GM18511 (cell line): ENCODE results near the gene DAZAP1.

Experiments used
- ATAC-seq: cut with Tn5 transposase; IDR thresholded peaks from one replicate; pipeline ENCODE4 v1.9.1; 2021; ENCODE audit warnings: mild to moderate bottlenecking, moderate library complexity; ENCODE audit not compliant: unreplicated experiment

The DAZAP1 gene

DNA sequence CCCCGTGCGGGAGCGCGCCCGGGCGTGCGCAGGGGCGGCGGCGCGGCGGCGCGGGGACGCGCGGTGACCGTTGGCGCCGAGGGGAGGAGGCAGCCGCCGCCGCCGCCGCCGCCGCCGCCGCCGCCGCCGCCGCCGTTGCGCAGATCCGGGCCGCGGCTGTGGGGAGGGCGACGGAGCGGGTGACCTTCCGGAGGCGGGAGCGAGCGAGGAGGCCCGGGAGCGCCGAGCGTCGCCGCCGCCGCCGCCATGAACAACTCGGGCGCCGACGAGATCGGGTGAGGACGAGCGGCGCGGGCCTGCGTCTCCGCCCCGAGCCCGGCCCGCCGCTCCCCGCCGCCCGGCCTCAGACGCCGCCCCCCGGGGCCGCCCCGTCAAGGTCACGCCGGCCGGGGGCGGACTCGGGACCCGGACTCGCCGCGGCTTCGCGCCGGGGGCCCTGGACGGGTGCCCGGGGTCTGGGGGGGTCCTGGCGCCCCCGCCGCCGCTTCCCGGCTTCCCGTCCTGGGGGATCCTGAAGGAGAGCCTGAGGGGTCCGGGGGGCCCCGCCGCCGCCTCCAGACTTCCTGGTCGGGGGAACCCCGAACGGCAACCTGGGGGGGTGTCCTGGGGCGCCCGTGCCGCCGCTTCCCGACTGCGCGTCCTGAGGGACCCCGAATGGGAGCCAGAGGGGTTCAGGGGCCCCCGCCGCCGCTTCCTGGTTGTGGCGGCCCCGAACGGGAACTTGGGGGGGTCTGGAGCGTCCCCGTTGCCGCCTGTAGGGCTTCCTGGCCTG, at the start of gene DAZAP1:
TSS of gene DAZAP1 (plus strand) at position 59 of the 772 bp plus-strand sequence. CDS start at position 247, 188 bp downstream.
- peak; percentile 35 for ATAC-seq

DNA sequence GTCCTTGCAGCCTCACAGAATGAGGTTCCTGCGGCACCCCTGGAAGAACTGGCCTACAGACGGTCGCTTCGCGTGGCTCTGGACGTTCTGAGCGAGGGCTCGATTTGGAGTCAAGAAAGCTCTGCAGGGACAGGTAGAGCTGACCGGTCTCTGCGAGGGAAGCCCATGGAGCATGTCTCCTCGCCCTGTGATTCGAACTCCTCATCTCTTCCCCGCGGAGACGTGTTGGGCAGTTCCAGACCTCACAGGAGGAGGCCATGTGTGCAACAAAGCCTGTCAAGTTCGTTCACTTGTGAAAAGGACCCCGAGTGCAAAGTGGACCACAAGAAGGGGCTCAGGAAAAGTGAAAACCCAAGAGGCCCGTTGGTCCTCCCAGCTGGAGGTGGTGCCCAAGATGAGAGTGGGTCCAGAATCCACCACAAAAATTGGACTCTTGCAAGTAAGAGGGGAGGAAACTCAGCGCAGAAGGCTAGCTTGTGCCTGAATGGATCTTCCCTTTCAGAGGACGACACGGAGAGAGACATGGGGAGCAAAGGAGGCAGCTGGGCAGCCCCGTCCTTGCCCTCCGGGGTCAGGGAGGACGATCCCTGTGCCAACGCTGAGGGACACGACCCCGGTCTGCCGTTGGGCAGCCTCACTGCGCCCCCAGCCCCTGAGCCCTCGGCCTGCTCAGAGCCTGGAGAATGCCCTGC, 47.1 kb upstream of the DAZAP1 start:
- ATAC-seq, result no peak

DNA sequence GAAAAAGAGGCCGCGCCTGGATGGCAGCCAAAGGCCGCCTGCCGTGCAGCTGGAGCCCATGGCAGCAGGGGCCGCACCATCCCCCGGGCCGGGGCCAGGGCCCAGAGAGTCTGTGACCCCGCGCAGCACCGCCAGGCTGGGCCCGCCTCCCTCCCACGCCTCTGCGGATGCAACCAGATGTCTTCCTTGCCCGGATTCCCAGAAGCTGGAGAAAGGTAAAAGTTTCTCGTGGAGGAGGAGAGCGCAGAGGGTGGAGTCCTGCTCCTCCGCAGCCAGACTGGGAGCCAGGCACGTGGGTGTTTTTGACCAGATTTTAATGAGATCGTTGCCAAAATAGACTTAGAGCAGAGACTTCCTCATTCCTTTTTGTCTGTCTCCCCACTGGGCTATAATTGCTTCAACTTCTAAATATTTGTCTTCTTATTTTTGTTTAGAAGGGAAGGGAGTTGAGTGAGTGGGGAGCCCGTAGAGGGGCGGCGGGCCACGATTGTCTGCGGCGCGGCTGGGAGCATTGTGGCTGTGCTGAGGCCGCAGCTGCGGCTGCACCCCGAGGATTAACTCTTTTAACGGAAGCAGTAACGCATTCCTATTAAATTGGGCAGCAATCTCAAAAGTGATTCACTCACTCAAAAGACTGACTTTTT, 46.4 kb upstream of the DAZAP1 start:
- no peak for ATAC-seq

DNA sequence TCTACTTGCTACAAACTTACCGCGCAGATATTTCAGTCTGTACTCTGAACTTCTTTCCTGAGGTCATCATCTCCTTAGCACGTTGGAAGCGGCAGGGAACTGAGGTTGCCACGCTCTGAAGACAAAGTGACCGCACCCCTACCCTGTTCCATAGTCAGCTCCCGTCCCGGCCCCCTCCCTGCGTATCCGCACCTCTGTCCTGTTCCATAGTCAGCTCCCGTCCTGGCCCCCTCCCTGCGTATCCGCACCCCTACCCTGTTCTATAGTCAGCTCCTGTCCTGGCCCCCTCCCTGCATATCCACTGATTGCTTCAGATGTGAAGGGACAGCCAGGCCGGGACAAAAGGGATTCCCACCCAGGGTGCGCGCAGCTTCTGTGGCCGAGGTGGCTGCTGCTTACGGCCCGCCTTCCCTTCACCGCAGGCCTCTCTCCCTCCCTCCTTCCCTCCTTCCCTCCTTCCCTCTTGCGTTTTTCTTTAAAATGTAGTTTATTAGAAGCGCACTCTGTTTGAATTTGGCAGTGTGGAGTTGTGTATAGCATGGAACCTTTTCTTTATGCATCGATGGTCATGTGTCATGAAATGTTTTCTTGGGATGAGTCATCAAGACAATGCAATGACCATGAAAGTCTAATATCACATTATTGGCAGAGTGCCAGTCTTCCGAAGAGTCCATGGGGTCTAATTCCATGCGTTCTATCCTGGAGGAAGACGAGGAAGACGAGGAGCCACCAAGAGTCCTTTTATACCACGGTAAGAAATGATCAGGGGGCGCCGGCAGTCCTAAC, 45.6 kb upstream of the DAZAP1 start:
- no peak for ATAC-seq

DNA sequence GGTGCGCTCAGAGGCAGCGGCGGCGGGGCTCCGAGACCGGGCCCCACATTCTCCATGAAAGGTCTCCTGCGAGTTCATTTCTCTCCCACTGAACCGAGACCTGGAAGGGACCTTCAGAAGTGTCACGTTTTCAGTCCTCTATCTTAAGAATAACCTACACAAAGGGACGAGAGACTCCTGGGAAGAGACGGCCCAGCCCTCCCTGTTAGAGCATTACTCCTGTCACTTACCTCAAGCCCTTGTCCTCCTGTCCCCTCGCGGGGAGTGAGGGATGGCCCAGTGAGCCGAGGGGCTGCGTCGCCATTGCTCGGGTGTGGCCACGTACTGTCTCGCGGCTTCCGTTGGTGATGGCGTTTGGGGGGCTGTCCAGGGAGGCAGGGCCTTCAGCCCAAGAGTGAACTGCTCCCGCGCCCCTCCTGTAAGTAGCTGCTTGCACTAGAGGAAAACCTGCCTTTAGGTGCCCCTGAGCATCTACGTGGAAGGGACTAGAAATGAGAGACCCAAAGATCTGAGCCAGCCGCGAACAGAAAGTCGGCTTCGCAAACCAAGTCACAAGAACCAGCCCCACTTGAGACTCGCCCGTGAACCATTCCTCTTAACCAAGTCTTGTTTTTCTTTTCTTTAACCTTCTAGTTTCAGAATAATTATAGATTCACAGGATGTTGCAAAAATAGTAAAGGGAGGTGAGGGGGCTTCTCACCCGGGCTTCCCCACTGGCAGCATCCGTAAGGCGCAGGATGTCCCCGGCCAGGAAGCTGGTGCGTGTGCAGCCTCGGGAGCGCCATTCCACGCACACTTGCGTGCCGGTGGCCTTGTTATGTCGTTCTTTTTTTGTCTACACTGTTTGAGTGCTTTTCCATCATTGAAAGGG, 44.8 kb upstream of the DAZAP1 start:
- ATAC-seq, result no peak

DNA sequence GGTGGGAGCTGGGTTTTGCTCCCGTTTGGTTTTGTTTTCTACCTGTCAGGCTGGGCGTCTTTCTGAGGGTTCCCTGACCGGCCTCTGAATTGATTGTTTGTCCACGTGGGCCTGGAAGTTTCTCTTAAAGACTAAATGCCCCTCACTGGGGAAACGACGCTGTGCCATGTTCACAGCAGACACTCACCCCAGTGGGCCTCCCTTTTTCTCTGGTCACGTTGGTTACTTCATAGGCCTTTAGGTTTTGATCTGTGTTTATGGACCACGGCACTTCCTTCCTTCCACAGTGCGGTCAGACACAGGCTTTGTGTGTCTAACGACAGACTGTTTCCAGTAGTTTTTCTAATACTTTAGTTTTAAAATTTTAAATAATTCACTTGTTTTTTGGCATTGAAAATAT, 43.8 kb upstream of the DAZAP1 start:
- ATAC-seq, result no peak

DNA sequence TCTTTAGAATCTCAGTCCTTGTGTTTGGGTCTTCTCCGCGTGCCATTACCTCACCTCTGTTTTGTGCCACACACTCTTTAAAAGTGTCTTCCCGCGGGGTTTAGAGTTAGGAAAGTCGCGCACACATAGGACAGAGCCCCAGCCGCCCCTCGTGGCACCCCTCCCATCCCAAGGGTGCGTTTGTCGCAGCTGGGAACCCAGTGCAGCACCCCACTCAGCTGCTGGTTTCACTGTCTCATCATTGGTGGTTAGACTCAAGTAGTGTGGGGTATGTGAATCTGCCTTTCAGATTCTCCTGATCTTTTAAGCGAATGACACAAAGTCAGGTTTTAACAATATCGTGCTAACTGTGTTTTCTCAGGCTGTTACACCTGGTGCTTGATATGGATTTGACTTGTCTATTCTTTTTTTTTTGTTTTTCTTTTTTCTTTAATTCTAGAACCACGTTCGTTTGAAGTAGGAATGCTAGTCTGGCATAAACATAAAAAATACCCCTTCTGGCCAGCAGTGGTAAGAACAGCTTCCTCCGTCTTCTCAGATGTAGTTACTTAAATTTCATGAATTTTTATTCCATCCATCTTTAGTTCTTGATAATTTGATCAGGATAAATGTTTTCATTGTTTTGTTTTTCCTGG, 43.2 kb upstream of the DAZAP1 start:
- no peak for ATAC-seq

- ATAC-seq, result no peak
Observed at GRCh38 chr19:1365319-1366269, 41.8 kb upstream of the DAZAP1 start.

DNA sequence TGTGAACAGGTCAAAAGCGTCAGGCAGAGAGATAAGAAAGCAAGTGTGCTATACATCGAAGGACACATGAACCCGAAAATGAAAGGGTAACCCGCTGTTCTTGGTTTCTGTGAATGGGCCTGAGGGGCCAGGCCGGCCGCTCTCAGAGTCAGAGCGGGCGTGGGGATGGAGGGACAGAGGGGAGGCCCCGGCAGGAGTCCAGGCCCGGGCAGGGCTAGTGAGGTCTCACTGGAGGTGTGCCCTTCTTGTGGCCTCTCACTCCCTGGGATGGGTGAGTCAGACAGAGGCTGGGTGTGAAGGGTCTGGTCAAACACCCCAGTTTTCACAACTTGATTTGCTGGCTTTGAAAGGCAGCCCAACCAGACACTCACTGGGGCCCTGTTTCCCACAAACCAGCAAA, 41.1 kb upstream of the DAZAP1 start:
- no peak for ATAC-seq

- no peak for ATAC-seq
Observed at GRCh38 chr19:1366899-1367870, 40.2 kb upstream of the DAZAP1 start.

GRCh38 chr19:1369214-1369805, 38.1 kb upstream of the DAZAP1 start:
- ATAC-seq, result no peak

DNA sequence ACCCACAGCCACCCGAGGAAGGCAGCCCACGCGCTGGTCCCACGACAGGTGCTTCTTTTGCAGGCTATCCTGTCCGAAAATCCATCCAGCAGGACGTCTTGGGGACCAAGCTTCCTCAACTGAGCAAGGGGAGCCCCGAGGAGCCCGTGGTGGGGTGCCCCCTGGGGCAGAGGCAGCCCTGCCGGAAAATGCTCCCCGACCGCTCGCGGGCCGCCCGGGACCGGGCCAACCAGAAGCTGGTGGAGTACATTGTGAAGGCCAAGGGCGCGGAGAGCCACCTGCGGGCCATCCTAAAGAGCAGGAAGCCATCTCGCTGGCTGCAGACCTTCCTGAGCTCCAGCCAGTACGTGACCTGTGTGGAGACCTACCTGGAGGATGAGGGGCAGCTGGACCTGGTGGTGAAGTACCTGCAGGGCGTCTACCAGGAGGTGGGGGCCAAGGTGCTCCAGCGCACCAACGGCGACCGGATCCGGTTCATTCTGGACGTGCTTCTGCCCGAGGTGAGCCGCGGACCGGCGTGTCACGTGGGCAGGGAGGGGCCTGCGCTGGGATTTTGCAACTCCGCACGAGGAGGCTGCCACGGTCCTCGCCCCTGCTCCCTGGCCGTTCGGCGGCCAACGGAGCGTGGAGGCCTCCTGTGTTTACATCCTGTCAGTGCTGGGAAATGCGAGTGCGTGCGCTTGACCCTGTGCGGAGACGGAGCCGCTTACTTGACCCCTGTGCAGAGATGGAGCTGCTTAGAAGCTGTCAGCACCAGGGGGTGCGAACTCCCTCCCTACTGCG, 36.6 kb upstream of the DAZAP1 start:
- no peak for ATAC-seq

DNA sequence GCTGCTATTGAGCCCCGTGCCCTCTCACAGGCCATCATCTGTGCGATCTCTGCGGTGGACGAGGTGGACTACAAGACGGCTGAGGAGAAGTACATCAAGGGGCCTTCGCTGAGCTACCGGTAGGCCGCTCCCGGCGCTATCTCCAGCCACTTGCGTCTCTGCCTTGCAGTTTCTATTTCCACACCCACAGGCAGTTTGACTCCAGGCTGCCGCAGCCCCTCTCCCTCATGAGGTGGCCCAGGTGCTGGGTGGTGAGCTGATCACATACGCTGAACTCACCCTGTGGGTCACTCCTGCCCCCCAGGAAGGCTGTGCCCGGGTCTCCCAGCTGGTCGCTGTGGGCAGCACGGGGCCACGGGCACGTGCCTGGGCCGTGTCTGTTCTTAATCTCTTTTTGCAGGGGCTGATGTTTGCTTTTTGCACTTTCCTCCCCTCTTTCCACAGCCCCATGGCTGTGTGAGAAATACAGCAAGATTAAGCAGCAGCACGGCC, 34.3 kb upstream of the DAZAP1 start:
- no peak for ATAC-seq

DNA sequence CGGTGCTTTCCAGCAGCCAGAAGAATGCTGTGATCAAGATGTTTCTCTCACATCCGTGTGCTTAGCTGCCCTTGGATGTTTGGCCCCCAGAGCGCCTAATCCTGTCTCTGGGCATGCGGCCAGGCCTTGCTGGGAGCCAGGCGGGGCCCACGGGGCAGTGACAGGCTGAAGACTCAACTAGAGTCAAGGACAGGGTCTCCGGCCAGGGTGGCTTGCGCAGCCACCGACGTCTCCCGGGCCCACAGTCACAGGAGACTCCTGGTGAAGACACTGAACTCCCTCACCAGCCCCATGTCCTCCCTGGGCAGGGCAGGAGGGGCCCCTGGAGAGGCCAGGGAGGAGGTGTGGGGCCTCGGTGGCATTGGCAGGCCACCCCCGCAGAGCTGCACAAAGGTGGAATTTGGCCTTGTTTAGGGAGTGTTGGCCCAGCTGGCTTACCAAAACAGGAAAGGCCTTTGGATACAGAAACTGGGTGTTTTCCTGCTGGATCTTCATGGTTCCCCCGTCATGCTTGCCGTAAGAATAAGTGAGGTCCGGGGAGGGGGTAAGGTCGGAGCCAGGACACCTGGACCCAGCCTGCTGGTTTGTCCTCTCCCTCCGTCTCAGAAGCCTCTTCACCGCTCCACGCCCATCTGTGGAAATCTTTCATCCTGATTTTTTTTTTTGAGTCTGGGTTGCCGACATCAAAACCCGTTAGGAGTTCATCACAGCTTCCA, 33.7 kb upstream of the DAZAP1 start:
- no peak for ATAC-seq

GRCh38 chr19:1374250-1374577, 33.2 kb upstream of the DAZAP1 start:
- ATAC-seq, result no peak

DNA sequence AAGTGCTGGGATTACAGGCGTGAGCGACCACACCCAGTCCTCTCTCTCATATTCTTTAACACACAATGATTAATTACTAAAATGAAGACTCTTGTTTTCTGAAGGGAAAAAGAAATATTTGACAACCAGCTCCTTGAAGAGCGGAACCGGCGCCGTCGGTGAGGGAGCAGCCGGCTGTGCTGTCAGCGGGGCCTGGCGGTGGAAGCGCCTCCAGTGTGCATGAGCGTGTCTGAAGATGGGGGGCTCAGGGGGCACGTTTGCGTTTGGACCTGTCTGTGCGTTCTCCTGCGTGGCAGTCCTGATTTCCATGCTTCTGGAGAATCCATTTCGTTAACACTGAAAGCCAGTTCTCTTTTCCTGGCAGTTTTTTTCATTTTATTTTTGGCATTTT, 31.0 kb upstream of the DAZAP1 start:
- ATAC-seq, result no peak
